LNCAP (cell line): ENCODE measurements around the gene COL11A1.

Source experiments
- CTCF ChIP-seq: fragments of 450-650 bp; IDR thresholded peaks from 2 replicates; pipeline ENCODE4 v1.5.1; 2017; ENCODE audit warnings: mild to moderate bottlenecking

Gene COL11A1

GRCh38 chr1:103074224-103074623, 34.1 kb downstream of the COL11A1 start:
- TF ChIP-seq CTCF, result no peak

GRCh38 chr1:103069201-103069600, 39.1 kb downstream of the COL11A1 start:
- no peak for TF ChIP-seq CTCF

GRCh38 chr1:103063921-103064320, 44.4 kb downstream of the COL11A1 start:
- TF ChIP-seq CTCF, result no peak

- TF ChIP-seq CTCF, result no peak
Observed at GRCh38 chr1:103058391-103058790, 49.9 kb downstream of the COL11A1 start.

GRCh38 chr1:103056423-103056822, 51.9 kb downstream of the COL11A1 start:
- TF ChIP-seq CTCF, result no peak

GRCh38 chr1:103025858-103026409, 82.4 kb downstream of the COL11A1 start:
- no peak for TF ChIP-seq CTCF

- TF ChIP-seq CTCF, result no peak
Observed at GRCh38 chr1:103024051-103024450, 84.3 kb downstream of the COL11A1 start.

GRCh38 chr1:103002005-103002404, 106.3 kb downstream of the COL11A1 start:
- TF ChIP-seq CTCF, result no peak
